ENCODE results near the gene TEPSIN. TPM values are rescaled to one million over a fixed set of nuclear protein-coding genes. Genes with fewer than 3 reads are reported as not detected.

TEPSIN gene
- total RNA-seq, 4 donors from 2014 or later, result 15.5 to 32.9 (median 24.3) TPM

- intact Hi-C loops (cut with DNase I; ENCODE audit: low total_unique reads) (no loop called here), in situ Hi-C loops (cut with MboI; ENCODE audit: low sequenced_read_pairs in 4 of 4) (no loop called here)
- no peaks in the 10 kb centered on the region for H3K4me1 ChIP-seq
- no peak overlapping the region for H3K27ac ChIP-seq
- no peak for TF ChIP-seq POLR2A (IDR thresholded peaks at IDR 0.05)
- TF ChIP-seq CTCF (IDR thresholded peaks at IDR 0.05 in 4 of 5, conservative IDR thresholded peaks at IDR 0.05 in 1 of 5), result no peak
- H3K36me3 ChIP-seq, result no peaks in the 10 kb centered on the region
- no peak for DNase-seq
- ATAC-seq, result no peak
- peaks cover 0 to 3% (median 0%) of the 10 kb centered on the region in 3 donors for H3K27me3 ChIP-seq
- no peaks in the 10 kb centered on the region for H3K9me3 ChIP-seq
- H3K4me3 ChIP-seq, result no peak overlapping the region
These were observed 51.7 kb downstream of the TEPSIN start for GRCh38 chr17:81187120-81187519.

- DNase-seq (no peak), ATAC-seq (no peak)
- H3K4me3 ChIP-seq, result no peak overlapping the region
- no peaks in the 10 kb centered on the region for H3K4me1 ChIP-seq
- intact Hi-C loops (cut with DNase I; ENCODE audit: low total_unique reads), result no loop called here
- H3K36me3 ChIP-seq, result no peaks in the 10 kb centered on the region
- peaks cover 0 to 3% (median 0%) of the 10 kb centered on the region in 3 donors for H3K27me3 ChIP-seq
- in situ Hi-C loops (cut with MboI; ENCODE audit: low sequenced_read_pairs in 4 of 4), result no loop called here
- H3K9me3 ChIP-seq, result no peaks in the 10 kb centered on the region
- H3K27ac ChIP-seq, result no peak overlapping the region
- TF ChIP-seq CTCF (IDR thresholded peaks at IDR 0.05 in 4 of 5, conservative IDR thresholded peaks at IDR 0.05 in 1 of 5), result no peak
- TF ChIP-seq POLR2A (IDR thresholded peaks at IDR 0.05), result no peak
These were observed 52.7 kb downstream of the TEPSIN start for GRCh38 chr17:81186203-81186602.

GRCh38 chr17:81184555-81184954 lies 54.3 kb downstream of the TEPSIN start:
- TF ChIP-seq CTCF (IDR thresholded peaks at IDR 0.05 in 4 of 5, conservative IDR thresholded peaks at IDR 0.05 in 1 of 5), result no peak
- TF ChIP-seq POLR2A (IDR thresholded peaks at IDR 0.05), result no peak
- no peaks in the 10 kb centered on the region for H3K9me3 ChIP-seq
- no peak for DNase-seq
- in situ Hi-C loops (cut with MboI; ENCODE audit: low sequenced_read_pairs in 4 of 4) (no loop called here), intact Hi-C loops (cut with DNase I; ENCODE audit: low total_unique reads) (no loop called here)
- no peak overlapping the region for H3K27ac ChIP-seq
- H3K27me3 ChIP-seq, result peaks cover 0 to 3% (median 0%) of the 10 kb centered on the region in 3 donors
- no peak for ATAC-seq
- no peaks in the 10 kb centered on the region for H3K4me1 ChIP-seq
- H3K4me3 ChIP-seq, result no peak overlapping the region
- no peaks in the 10 kb centered on the region for H3K36me3 ChIP-seq

- Histone ChIP-seq H3K36me3 (no peaks in the 10 kb centered on the region), H3K27me3 (peaks cover 0 to 3% (median 0%) of the 10 kb centered on the region in 3 donors), H3K4me3 (no peak overlapping the region), H3K9me3 (no peaks in the 10 kb centered on the region), H3K4me1 (no peaks in the 10 kb centered on the region), H3K27ac (no peak overlapping the region)
- DNase-seq (no peak), ATAC-seq (no peak)
- in situ Hi-C loops (cut with MboI; ENCODE audit: low sequenced_read_pairs in 4 of 4), result no loop called here
- TF ChIP-seq CTCF (IDR thresholded peaks at IDR 0.05 in 4 of 5, conservative IDR thresholded peaks at IDR 0.05 in 1 of 5) (no peak), POLR2A (IDR thresholded peaks at IDR 0.05) (no peak)
- intact Hi-C loops (cut with DNase I; ENCODE audit: low total_unique reads), result no loop called here
These were observed 55.0 kb downstream of the TEPSIN start for GRCh38 chr17:81183807-81184206.

GRCh38 chr17:81183316-81183715 lies 55.5 kb downstream of the TEPSIN start:
- TF ChIP-seq CTCF (IDR thresholded peaks at IDR 0.05 in 4 of 5, conservative IDR thresholded peaks at IDR 0.05 in 1 of 5), result no peak
- no peak for TF ChIP-seq POLR2A (IDR thresholded peaks at IDR 0.05)
- no peak overlapping the region for H3K4me3 ChIP-seq

More at GRCh38 chr17:81183316-81183715, 55.5 kb downstream of the TEPSIN start:
- Histone ChIP-seq H3K27ac (no peak overlapping the region), H3K4me1 (no peaks in the 10 kb centered on the region), H3K27me3 (peaks cover 0 to 3% (median 0%) of the 10 kb centered on the region in 3 donors), H3K9me3 (no peaks in the 10 kb centered on the region), H3K36me3 (no peaks in the 10 kb centered on the region)
- DNase-seq (no peak), ATAC-seq (no peak)
- in situ Hi-C loops (cut with MboI; ENCODE audit: low sequenced_read_pairs in 4 of 4), result no loop called here
- intact Hi-C loops (cut with DNase I; ENCODE audit: low total_unique reads), result no loop called here
